ENCODE data around the gene PREX1. TPM values are rescaled to one million over a fixed set of nuclear protein-coding genes. Genes with fewer than 3 reads are reported as not detected.

Gene PREX1
- total and polyA plus RNA-seq, 2 donors (not counting 3 experiments of a cell fraction or from before 2014, with no cell fraction given) = 51.3 to 72.9 TPM

DNA sequence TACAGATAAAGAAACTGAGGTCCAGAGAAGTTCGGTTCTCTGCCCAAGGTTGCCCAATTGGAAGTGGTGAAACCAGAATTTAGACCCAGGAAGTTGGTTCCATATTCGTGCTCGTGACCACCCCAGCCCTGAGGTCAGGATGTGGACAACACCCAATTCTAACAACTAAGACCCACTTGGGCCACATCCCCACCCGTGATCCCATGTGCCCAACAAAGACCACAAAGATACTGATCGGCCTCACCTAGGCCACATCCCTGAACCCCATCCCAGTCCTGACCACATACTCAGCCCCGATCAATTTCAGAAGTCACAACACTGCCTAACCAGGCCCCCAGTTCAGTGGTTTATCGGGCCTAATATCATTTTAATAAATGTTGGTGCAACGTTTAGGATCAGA, 138.4 kb downstream of the PREX1 start:
- Histone ChIP-seq H3K9me3 (replicated peaks; ENCODE audit: control insufficient read depth, insufficient read depth, low read length) (no peaks in the 10 kb centered on the region), H4K20me1 (replicated peaks; ENCODE audit: control insufficient read depth, extremely low read depth, insufficient read depth, low read length) (no peaks in the 10 kb centered on the region), H3K4me3 (replicated peaks in 1 of 3; ENCODE audit: insufficient read depth in 1 of 3, low read depth in 1 of 3, low read length in 3 of 3) (no peak overlapping the region), H3K27ac (ENCODE audit: insufficient read depth, low read depth, low read length) (no peak overlapping the region), H3K4me2 (ENCODE audit: insufficient read depth, low read length) (no peak overlapping the region), H3K36me3 (ENCODE audit: control insufficient read depth in 2 of 2, extremely low read depth in 1 of 2, insufficient read depth in 2 of 2, low read length in 2 of 2) (peaks cover 5 to 20% of the 10 kb centered on the region in 2 experiments), H2AFZ (ENCODE audit: low read depth, low read length) (no peak overlapping the region), H3K79me2 (ENCODE audit: control insufficient read depth, insufficient read depth, low read length) (no peaks in the 10 kb centered on the region), H3K4me1 (ENCODE audit: control insufficient read depth, extremely low read depth, insufficient read depth, low read length) (peaks cover 31% of the 10 kb centered on the region), H3K9ac (replicated peaks; ENCODE audit: extremely low read depth, insufficient read depth, low read length) (no peak overlapping the region), H3K9me1 (replicated peaks; ENCODE audit: control insufficient read depth, extremely low read depth, insufficient read depth, low read length) (no peaks in the 10 kb centered on the region), H3K27me3 (ENCODE audit: control insufficient read depth in 2 of 2, insufficient read depth in 2 of 2, low read length in 2 of 2) (no peaks in the 10 kb centered on the region)
- dilution Hi-C loops (cut with MboI; ENCODE audit: extremely low pct_ligation_motif_present, low sequenced_read_pairs) = no loop called here
- no TSS peak for BruUV-seq (replicated peaks)
- CTCF ChIA-PET = interaction anchor here (1.4 kb wide), 1 partner anchor 9 kb away, joined by 4 read pairs; no protein-coding TSS in a partner anchor
- POLR2A ChIA-PET = no interaction called here
- FAIRE-seq = no peak
- no peak for DNase-seq (ENCODE audit: low read depth, low spot score)
- intact Hi-C loops (cut with micrococcal nuclease) = no loop called here
- no peak for TF ChIP-seq JUN (IDR thresholded peaks at IDR 0.05; ENCODE audit: borderline replicate concordance, insufficient read depth, insufficient read length, low read depth)

DNA sequence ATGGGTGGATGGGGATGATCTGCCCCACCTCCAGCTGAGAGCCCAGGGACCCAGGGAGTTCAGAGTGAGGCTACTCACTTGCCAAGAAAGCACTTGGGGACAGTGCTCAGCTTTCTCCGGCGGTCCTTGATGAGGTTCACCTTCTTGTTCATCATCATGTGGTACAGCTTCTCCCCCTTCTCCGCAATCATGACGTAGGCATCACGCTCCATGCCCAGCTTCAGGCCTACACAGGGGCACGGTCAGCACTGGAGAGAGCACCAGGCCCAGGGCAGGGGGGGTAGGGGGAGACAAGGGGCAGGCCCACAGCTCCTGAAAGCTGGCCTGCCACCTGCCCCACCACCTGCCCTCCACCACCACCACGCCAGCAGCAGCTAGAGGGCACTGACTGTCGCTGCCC, 139.2 kb downstream of the PREX1 start:
- DNase-seq (ENCODE audit: low read depth, low spot score) (no peak), FAIRE-seq (no peak)
- no peak overlapping the region for H3K4me3 ChIP-seq (replicated peaks in 1 of 3; ENCODE audit: insufficient read depth in 1 of 3, low read depth in 1 of 3, low read length in 3 of 3)
- no peak overlapping the region for H2AFZ ChIP-seq (ENCODE audit: low read depth, low read length)
- no peak overlapping the region for H3K9ac ChIP-seq (replicated peaks; ENCODE audit: extremely low read depth, insufficient read depth, low read length)
- H3K4me2 ChIP-seq (ENCODE audit: insufficient read depth, low read length) = no peak overlapping the region
- H3K27me3 ChIP-seq (ENCODE audit: control insufficient read depth in 2 of 2, insufficient read depth in 2 of 2, low read length in 2 of 2) = no peaks in the 10 kb centered on the region
- H4K20me1 ChIP-seq (replicated peaks; ENCODE audit: control insufficient read depth, extremely low read depth, insufficient read depth, low read length) = no peaks in the 10 kb centered on the region
- H3K4me1 ChIP-seq (ENCODE audit: control insufficient read depth, extremely low read depth, insufficient read depth, low read length) = peaks cover 39% of the 10 kb centered on the region
- CTCF ChIA-PET = interaction anchor here (1.4 kb wide), 1 partner anchor 10 kb away, joined by 4 read pairs; no protein-coding TSS in a partner anchor
- peaks cover 5 to 17% of the 10 kb centered on the region in 2 experiments for H3K36me3 ChIP-seq (ENCODE audit: control insufficient read depth in 2 of 2, extremely low read depth in 1 of 2, insufficient read depth in 2 of 2, low read length in 2 of 2)
- H3K9me3 ChIP-seq (replicated peaks; ENCODE audit: control insufficient read depth, insufficient read depth, low read length) = no peaks in the 10 kb centered on the region
- POLR2A ChIA-PET = no interaction called here
- TF ChIP-seq FOS (IDR thresholded peaks at IDR 0.05; ENCODE audit: borderline replicate concordance, insufficient read depth, low read length) (no peak), POLR2AphosphoS5 (IDR thresholded peaks at IDR 0.05; ENCODE audit: insufficient read depth, low read depth, low read length) (no peak), POLR2A (IDR thresholded peaks at IDR 0.05; ENCODE audit: low read depth, low read length) (no peak), EZH2 (IDR thresholded peaks at IDR 0.05; ENCODE audit: borderline replicate concordance, low read depth, low read length, severe bottlenecking) (no peak), MYC (IDR thresholded peaks at IDR 0.05; ENCODE audit: low read depth, low read length) (no peak), JUN (IDR thresholded peaks at IDR 0.05; ENCODE audit: borderline replicate concordance, insufficient read depth, insufficient read length, low read depth) (no peak), GATA2 (IDR thresholded peaks at IDR 0.05; ENCODE audit: insufficient read depth, insufficient read length, low read depth, low read length) (no peak)
- TF ChIP-seq, protein P1, sequence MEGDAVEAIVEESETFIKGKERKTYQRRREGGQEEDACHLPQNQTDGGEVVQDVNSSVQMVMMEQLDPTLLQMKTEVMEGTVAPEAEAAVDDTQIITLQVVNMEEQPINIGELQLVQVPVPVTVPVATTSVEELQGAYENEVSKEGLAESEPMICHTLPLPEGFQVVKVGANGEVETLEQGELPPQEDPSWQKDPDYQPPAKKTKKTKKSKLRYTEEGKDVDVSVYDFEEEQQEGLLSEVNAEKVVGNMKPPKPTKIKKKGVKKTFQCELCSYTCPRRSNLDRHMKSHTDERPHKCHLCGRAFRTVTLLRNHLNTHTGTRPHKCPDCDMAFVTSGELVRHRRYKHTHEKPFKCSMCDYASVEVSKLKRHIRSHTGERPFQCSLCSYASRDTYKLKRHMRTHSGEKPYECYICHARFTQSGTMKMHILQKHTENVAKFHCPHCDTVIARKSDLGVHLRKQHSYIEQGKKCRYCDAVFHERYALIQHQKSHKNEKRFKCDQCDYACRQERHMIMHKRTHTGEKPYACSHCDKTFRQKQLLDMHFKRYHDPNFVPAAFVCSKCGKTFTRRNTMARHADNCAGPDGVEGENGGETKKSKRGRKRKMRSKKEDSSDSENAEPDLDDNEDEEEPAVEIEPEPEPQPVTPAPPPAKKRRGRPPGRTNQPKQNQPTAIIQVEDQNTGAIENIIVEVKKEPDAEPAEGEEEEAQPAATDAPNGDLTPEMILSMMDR (IDR thresholded peaks at IDR 0.05; ENCODE audit: extremely low read depth in 1 of 2, insufficient read depth in 1 of 2, low read depth in 1 of 2, low read length in 2 of 2) = no peak
- TF ChIP-seq, protein P2, sequence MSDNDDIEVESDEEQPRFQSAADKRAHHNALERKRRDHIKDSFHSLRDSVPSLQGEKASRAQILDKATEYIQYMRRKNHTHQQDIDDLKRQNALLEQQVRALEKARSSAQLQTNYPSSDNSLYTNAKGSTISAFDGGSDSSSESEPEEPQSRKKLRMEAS (IDR thresholded peaks at IDR 0.05; ENCODE audit: insufficient read depth, insufficient read length) = no peak
- dilution Hi-C loops (cut with MboI; ENCODE audit: extremely low pct_ligation_motif_present, low sequenced_read_pairs) = no loop called here
- H3K27ac ChIP-seq (ENCODE audit: insufficient read depth, low read depth, low read length) = no peak overlapping the region
- no TSS peak for BruUV-seq (replicated peaks)
- intact Hi-C loops (cut with micrococcal nuclease) = no loop called here
- no peaks in the 10 kb centered on the region for H3K9me1 ChIP-seq (replicated peaks; ENCODE audit: control insufficient read depth, extremely low read depth, insufficient read depth, low read length)
- no peaks in the 10 kb centered on the region for H3K79me2 ChIP-seq (ENCODE audit: control insufficient read depth, insufficient read depth, low read length)
